ENCODE results near the gene ELF1. TPM values are rescaled to one million over a fixed set of nuclear protein-coding genes. Genes with fewer than 3 reads are reported as not detected.
A peak's percentile ranks its signal among the peaks of the same experiment; 100 is the strongest.
"Not testable (repeated sequence)": the region's sequence is repeated elsewhere in the genome, so short reads cannot be mapped to it uniquely, and the experiment has no call there.

The ELF1 gene
- total RNA-seq, 3 donors from 2014 or later: 101 to 138 (median 104) TPM

DNA sequence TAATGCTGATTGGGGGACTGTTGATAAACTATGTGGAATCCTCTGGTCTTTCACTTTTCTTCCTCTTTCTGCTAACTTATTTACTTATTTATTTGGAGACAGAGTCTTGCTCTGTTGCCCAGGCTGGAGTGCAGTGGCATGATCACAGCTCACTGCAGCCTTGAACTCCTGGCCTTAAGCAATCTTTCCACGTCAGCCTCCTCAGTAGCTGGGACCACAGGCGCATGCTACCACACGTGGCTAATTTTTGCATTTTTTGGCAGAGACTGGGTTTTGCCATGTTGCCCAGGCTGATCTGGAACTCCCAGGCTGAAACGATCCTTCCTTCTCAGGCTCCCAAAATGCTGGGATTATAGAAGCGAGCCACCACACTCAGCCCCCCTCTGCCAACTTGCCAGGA lies 77.5 kb downstream of the ELF1 start:
- TF ChIP-seq POLR2AphosphoS5 (IDR thresholded peaks at IDR 0.05): no peak
- TF ChIP-seq, protein P1, sequence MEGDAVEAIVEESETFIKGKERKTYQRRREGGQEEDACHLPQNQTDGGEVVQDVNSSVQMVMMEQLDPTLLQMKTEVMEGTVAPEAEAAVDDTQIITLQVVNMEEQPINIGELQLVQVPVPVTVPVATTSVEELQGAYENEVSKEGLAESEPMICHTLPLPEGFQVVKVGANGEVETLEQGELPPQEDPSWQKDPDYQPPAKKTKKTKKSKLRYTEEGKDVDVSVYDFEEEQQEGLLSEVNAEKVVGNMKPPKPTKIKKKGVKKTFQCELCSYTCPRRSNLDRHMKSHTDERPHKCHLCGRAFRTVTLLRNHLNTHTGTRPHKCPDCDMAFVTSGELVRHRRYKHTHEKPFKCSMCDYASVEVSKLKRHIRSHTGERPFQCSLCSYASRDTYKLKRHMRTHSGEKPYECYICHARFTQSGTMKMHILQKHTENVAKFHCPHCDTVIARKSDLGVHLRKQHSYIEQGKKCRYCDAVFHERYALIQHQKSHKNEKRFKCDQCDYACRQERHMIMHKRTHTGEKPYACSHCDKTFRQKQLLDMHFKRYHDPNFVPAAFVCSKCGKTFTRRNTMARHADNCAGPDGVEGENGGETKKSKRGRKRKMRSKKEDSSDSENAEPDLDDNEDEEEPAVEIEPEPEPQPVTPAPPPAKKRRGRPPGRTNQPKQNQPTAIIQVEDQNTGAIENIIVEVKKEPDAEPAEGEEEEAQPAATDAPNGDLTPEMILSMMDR (IDR thresholded peaks at IDR 0.05): no peak
- TF ChIP-seq POLR2A (IDR thresholded peaks at IDR 0.05): no peak
- H3K9me3 ChIP-seq: no peaks in the 10 kb centered on the region
- no peak overlapping the region for H3K27ac ChIP-seq
- H3K27me3 ChIP-seq: no peaks in the 10 kb centered on the region
- peaks cover 5% of the 10 kb centered on the region for H3K36me3 ChIP-seq
- no peak for DNase-seq (ENCODE audit: low spot score in 2 of 2)
- no peak overlapping the region for H3K4me3 ChIP-seq
- intact Hi-C loops (cut with DNase I; ENCODE audit: low total_unique reads): no loop called here
- no peaks in the 10 kb centered on the region for H3K4me1 ChIP-seq

DNA sequence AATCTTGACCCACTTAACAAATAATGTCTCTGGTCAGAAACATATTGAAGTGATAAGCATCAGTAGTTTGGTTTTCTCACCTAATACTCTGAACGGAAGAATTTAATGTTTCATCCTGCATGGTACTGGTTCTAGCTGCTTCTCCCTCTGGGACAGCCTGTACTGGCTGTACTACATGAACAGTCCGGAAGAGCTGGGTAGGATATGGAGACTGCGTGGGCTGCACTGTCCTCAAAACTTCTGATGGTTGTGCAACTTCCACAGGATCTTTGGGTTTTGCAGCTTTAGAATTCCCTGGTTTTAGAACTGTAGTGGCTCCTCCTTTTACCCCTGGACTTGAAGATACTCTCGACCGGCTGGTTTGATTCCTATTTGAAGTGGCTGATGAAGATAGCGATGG lies 78.3 kb downstream of the ELF1 start:
- DNase-seq (ENCODE audit: low spot score in 2 of 2): no peak
- no peaks in the 10 kb centered on the region for H3K4me1 ChIP-seq
- H3K4me3 ChIP-seq: no peak overlapping the region
- intact Hi-C loops (cut with DNase I; ENCODE audit: low total_unique reads): no loop called here
- H3K27ac ChIP-seq: peak overlapping the region in 1 of 2 donors; percentile 0
- H3K9me3 ChIP-seq: no peaks in the 10 kb centered on the region
- H3K36me3 ChIP-seq: peaks cover 5% of the 10 kb centered on the region
- no peaks in the 10 kb centered on the region for H3K27me3 ChIP-seq
- TF ChIP-seq POLR2A (IDR thresholded peaks at IDR 0.05) (no peak), POLR2AphosphoS5 (IDR thresholded peaks at IDR 0.05) (no peak)
- TF ChIP-seq, protein P1 (IDR thresholded peaks at IDR 0.05): no peak

DNA sequence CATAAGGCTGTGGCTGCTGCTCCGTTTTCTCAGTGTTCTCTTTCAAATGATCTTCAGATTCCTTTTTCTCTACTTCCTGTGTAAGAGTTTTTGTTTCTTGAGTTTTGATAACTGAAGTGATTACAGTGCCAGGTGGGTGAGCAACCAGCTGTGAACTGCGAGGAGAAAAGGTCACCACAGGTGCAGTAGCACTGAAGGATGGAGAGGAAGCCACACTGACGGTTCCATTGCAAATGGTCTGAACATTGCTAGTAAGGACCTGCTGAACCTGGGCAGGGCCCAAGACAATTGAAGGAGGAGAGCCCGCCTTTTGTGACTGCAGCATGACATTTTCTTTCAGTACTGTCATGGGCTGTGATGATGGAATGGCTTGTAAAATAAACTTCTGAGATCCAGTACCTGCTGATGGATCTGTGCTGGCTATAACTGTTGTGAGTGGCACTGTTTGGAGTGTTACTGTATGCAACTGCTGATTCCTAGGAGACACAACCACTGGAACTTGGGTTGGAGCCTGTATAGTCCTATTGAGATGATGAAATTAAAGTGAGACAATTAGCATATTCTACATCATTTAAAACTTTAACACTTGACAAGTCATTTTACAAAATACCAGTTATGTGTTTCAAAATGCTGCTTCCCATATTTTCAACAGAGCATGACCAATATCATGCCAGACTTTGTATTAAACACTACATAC lies 85.5 kb downstream of the ELF1 start:
- Histone ChIP-seq H3K27me3 (no peaks in the 10 kb centered on the region), H3K4me3 (no peak overlapping the region), H3K9me3 (no peaks in the 10 kb centered on the region), H3K27ac (no peak overlapping the region), H3K4me1 (no peaks in the 10 kb centered on the region), H3K36me3 (peaks cover 4% of the 10 kb centered on the region)
- intact Hi-C loops (cut with DNase I; ENCODE audit: low total_unique reads): no loop called here
- no peak for DNase-seq (ENCODE audit: low spot score in 2 of 2)
- TF ChIP-seq POLR2A (IDR thresholded peaks at IDR 0.05) (no peak), POLR2AphosphoS5 (IDR thresholded peaks at IDR 0.05) (no peak)
- TF ChIP-seq, protein P1 (IDR thresholded peaks at IDR 0.05): no peak

DNA sequence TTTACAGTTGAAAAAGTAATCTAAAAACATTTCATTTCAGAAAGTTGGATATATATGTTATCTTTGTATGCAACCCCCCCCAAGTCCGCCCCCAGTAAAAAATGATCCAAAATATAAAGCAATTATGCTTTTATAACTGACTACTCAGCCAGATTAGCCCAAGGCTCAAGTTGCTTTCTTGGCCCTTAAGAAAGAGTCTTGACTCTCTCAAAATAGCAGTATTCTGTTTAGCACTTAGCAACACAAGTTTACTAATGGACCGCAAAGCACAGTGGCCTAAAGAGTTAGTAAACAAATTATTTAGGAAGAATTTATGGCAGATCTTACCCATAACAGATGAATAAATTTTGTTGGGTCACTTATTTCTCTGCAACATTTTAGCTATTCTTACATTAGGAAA lies 86.9 kb downstream of the ELF1 start:
- DNase-seq (ENCODE audit: low spot score in 2 of 2): no peak
- peaks cover 4% of the 10 kb centered on the region for H3K36me3 ChIP-seq
- H3K9me3 ChIP-seq: no peaks in the 10 kb centered on the region
- H3K27ac ChIP-seq: no peak overlapping the region
- no peaks in the 10 kb centered on the region for H3K27me3 ChIP-seq
- H3K4me1 ChIP-seq: no peaks in the 10 kb centered on the region
- H3K4me3 ChIP-seq: no peak overlapping the region
- intact Hi-C loops (cut with DNase I; ENCODE audit: low total_unique reads): no loop called here
- no peak for TF ChIP-seq POLR2AphosphoS5 (IDR thresholded peaks at IDR 0.05)
- TF ChIP-seq, protein P1 (IDR thresholded peaks at IDR 0.05): no peak
- TF ChIP-seq POLR2A (IDR thresholded peaks at IDR 0.05): no peak

DNA sequence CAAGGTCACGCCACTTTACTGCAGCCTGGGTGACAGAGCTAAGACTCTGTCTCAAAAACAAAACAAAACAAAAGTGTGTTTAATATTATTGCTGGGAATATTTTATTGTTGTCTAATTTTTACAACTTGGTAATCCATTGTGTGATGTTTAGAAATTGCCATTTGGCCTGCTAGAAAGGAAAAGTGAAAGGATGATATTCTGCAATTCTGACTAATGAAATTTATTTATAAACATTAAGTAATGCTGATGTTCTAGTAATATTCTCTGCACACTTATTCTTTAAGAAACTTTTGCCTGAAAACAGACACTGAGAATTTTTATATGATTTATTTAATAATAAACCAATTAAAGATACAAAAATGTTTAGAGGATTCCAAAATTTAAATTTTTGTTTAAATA lies 87.4 kb downstream of the ELF1 start:
- no peaks in the 10 kb centered on the region for H3K9me3 ChIP-seq
- DNase-seq (ENCODE audit: low spot score in 2 of 2): no peak
- H3K36me3 ChIP-seq: peaks cover 4% of the 10 kb centered on the region
- intact Hi-C loops (cut with DNase I; ENCODE audit: low total_unique reads): no loop called here
- no peak overlapping the region for H3K4me3 ChIP-seq
- H3K4me1 ChIP-seq: no peaks in the 10 kb centered on the region
- TF ChIP-seq POLR2AphosphoS5 (IDR thresholded peaks at IDR 0.05) (no peak), POLR2A (IDR thresholded peaks at IDR 0.05) (no peak)
- TF ChIP-seq, protein P1 (IDR thresholded peaks at IDR 0.05): no peak
- H3K27ac ChIP-seq: no peak overlapping the region
- H3K27me3 ChIP-seq: no peaks in the 10 kb centered on the region

DNA sequence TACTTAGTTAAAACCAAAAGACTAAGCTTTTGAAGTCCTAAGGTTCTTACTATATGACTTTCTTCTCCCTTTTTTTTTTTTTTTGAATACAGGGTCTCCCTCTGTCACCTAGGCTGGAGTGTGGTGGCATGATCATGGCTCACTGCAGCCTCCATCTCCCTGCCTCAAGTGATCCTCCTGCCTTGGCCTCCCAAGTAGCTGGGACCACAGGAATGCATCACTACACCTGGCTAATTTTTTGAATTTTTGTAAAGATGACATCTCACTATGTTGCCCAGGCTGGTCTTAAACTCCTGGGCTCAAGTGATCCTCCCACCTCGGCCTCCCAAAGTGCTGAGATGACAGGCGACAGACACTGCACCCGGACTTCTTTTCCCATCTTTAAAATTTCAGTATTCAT lies 89.2 kb downstream of the ELF1 start:
- H3K36me3 ChIP-seq: not testable (repeated sequence)

More for the DNA sequence above, 89.2 kb downstream of the ELF1 start:
- H3K4me3 ChIP-seq; DNase-seq (ENCODE audit: low spot score in 2 of 2); H3K27me3 ChIP-seq; H3K27ac ChIP-seq; H3K4me1 ChIP-seq; intact Hi-C loops (cut with DNase I; ENCODE audit: low total_unique reads); H3K9me3 ChIP-seq: not testable (repeated sequence)
